ENCODE measurements around the gene DNAH7. TPM values are rescaled to one million over a fixed set of nuclear protein-coding genes. Genes with fewer than 3 reads are reported as not detected.

Gene DNAH7
- total and polyA plus RNA-seq, 2 of the 13 experiments (the other 11 are each of a cell fraction or from before 2014, with no cell fraction given): 0.09 TPM; not detected in 1

- CTCF ChIA-PET (ENCODE audit: low intra/inter-chr PET ratio, low total read pairs): no interaction called here
- H3K27ac ChIP-seq (ENCODE audit: extremely low read length, insufficient read depth, low read length): no peak overlapping the region
- 0% methylated on average over 1 of the region's 1 CpG for WGBS (ENCODE audit: low lambda C conversion rate)
- FAIRE-seq: no peak
- no TSS peak for BruUV-seq (replicated peaks)
- no peaks in the 10 kb centered on the region for H3K27me3 ChIP-seq (ENCODE audit: control insufficient read depth in 1 of 2, insufficient read depth in 2 of 2, low read length in 2 of 2)
- no peaks in the 10 kb centered on the region for H3K9me3 ChIP-seq (ENCODE audit: low read length)
- no peaks in the 10 kb centered on the region for H3K4me1 ChIP-seq (ENCODE audit: insufficient read depth, low read length)
- POLR2A ChIA-PET: no interaction called here
- H3K79me2 ChIP-seq (ENCODE audit: insufficient read depth, low read length): no peaks in the 10 kb centered on the region
- H3K36me3 ChIP-seq (replicated peaks in 1 of 2; ENCODE audit: control insufficient read depth in 1 of 2, insufficient read depth in 2 of 2, low read length in 2 of 2): no peaks in the 10 kb centered on the region
- H2AFZ ChIP-seq (ENCODE audit: low read length): no peak overlapping the region
- intact Hi-C loops (cut with micrococcal nuclease; ENCODE audit: unreplicated experiment): no loop called here
- no peak overlapping the region for H3K4me2 ChIP-seq (ENCODE audit: low read depth, low read length)
- no peaks in the 10 kb centered on the region for H4K20me1 ChIP-seq (ENCODE audit: insufficient read depth, low read length)
- TF ChIP-seq ZNF674 (CRISPR knock-in tag; IDR thresholded peaks at IDR 0.05; ENCODE audit: low read depth) (no peak), KLF16 (CRISPR knock-in tag; IDR thresholded peaks at IDR 0.05) (no peak), SP2 (CRISPR knock-in tag; IDR thresholded peaks at IDR 0.05) (no peak), AGO1 (IDR thresholded peaks at IDR 0.05; ENCODE audit: low read depth, low read length, poor library complexity, severe bottlenecking) (no peak)
- no peak overlapping the region for H3K4me3 ChIP-seq (replicated peaks in 1 of 3; ENCODE audit: insufficient read depth in 1 of 3, low read depth in 2 of 3, low read length in 3 of 3)
- H3K9ac ChIP-seq (ENCODE audit: insufficient read depth, low read depth, low read length): no peak overlapping the region
- DNase-seq (ENCODE audit: low spot score): no peak
- no peak for ATAC-seq
- in situ Hi-C loops (cut with HindIII; ENCODE audit: extremely low pct_ligation_motif_present, low pct_unique_long_range_greater_than_20kb): no loop called here
Measured at GRCh38 chr2:195838002-195838401, 230.6 kb downstream of the DNAH7 start.

DNA sequence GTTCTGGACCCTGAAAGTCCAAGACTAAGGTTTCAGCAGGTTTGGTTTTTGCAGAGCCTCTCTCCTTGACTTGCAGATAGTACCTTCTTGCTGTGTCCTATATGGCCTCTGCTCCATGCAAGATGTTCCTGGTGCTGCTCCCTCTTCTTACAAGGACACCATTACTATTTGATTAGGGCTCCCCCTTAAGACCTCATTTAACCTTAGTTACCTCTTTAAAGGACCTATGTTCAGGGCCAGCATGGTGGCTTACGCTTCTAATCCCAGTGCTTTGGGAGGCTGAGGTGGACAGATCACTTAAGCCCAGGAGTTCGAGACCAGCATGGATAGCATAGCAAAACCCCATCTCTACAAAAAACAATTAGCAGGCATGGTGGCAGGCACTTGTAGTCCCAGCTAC, 232.6 kb downstream of the DNAH7 start:
- Histone ChIP-seq H3K4me1 (ENCODE audit: insufficient read depth, low read length) (no peaks in the 10 kb centered on the region), H3K9ac (ENCODE audit: insufficient read depth, low read depth, low read length) (no peak overlapping the region), H3K9me3 (ENCODE audit: low read length) (no peaks in the 10 kb centered on the region), H2AFZ (ENCODE audit: low read length) (no peak overlapping the region), H3K36me3 (replicated peaks in 1 of 2; ENCODE audit: control insufficient read depth in 1 of 2, insufficient read depth in 2 of 2, low read length in 2 of 2) (no peaks in the 10 kb centered on the region), H3K4me3 (replicated peaks in 1 of 3; ENCODE audit: insufficient read depth in 1 of 3, low read depth in 2 of 3, low read length in 3 of 3) (no peak overlapping the region), H4K20me1 (ENCODE audit: insufficient read depth, low read length) (no peaks in the 10 kb centered on the region), H3K79me2 (ENCODE audit: insufficient read depth, low read length) (no peaks in the 10 kb centered on the region), H3K27ac (ENCODE audit: extremely low read length, insufficient read depth, low read length) (no peak overlapping the region), H3K4me2 (ENCODE audit: low read depth, low read length) (no peak overlapping the region), H3K27me3 (ENCODE audit: control insufficient read depth in 1 of 2, insufficient read depth in 2 of 2, low read length in 2 of 2) (no peaks in the 10 kb centered on the region)
- no peak for TF ChIP-seq ZBTB3 (CRISPR knock-in tag; IDR thresholded peaks at IDR 0.05; ENCODE audit: borderline replicate concordance, low read depth)
- no peak for TF ChIP-seq CBX5 (CRISPR knock-in tag; IDR thresholded peaks at IDR 0.05; ENCODE audit: borderline replicate concordance)
- TF ChIP-seq ZNF883 (CRISPR knock-in tag; IDR thresholded peaks at IDR 0.05; ENCODE audit: not compliant biosample characterization): no peak
- TF ChIP-seq, protein P1, sequence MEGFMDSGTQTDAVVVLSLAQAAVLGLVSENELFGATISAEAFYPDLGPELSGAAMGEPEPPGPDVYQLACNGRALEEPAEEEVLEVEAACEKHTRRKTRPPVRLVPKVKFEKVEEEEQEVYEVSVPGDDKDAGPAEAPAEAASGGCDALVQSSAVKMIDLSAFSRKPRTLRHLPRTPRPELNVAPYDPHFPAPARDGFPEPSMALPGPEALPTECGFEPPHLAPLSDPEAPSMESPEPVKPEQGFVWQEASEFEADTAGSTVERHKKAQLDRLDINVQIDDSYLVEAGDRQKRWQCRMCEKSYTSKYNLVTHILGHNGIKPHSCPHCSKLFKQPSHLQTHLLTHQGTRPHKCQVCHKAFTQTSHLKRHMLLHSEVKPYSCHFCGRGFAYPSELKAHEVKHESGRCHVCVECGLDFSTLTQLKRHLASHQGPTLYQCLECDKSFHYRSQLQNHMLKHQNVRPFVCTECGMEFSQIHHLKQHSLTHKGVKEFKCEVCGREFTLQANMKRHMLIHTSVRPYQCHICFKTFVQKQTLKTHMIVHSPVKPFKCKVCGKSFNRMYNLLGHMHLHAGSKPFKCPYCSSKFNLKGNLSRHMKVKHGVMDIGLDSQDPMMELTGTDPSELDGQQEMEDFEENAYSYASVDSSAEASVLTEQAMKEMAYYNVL (CRISPR knock-in tag; IDR thresholded peaks at IDR 0.05; ENCODE audit: borderline replicate concordance): no peak
- POLR2A ChIA-PET: no interaction called here
- BruUV-seq (replicated peaks): no TSS peak
- ATAC-seq: no peak
- intact Hi-C loops (cut with micrococcal nuclease; ENCODE audit: unreplicated experiment) (no loop called here), in situ Hi-C loops (cut with HindIII; ENCODE audit: extremely low pct_ligation_motif_present, low pct_unique_long_range_greater_than_20kb) (no loop called here)
- CTCF ChIA-PET (ENCODE audit: low intra/inter-chr PET ratio, low total read pairs): no interaction called here
- 0% methylated on average over 2 of the region's 2 CpGs for WGBS (ENCODE audit: low lambda C conversion rate)
- no peak for DNase-seq (ENCODE audit: low spot score)
- FAIRE-seq: no peak

Measured in HepG2 (cell line).